HUES48 (cell line): Measurements from ENCODE around the gene CNGB1.
"Not testable (repeated sequence)": the region's sequence is repeated elsewhere in the genome, so short reads cannot be mapped to it uniquely, and the experiment has no call there.

ENCODE experiments used
- H3K27ac ChIP-seq: one replicate; pipeline ENCODE4 v1.7.0; 2013; ENCODE audit warnings: low read depth, low read length, inconsistent platforms
- H3K27me3 ChIP-seq: 2 replicates; pipeline ENCODE4 v1.6.1; 2013; ENCODE audit warnings: mild to moderate bottlenecking, low read length; ENCODE audit not compliant: control insufficient read depth, insufficient read depth
- H3K36me3 ChIP-seq: 2 replicates; pipeline ENCODE4 v1.6.1; 2013; ENCODE audit warnings: low read length; ENCODE audit not compliant: control insufficient read depth, insufficient read depth
- H3K4me1 ChIP-seq: 2 replicates; pipeline ENCODE4 v1.6.1; 2013; ENCODE audit warnings: mild to moderate bottlenecking, low read length; ENCODE audit not compliant: control insufficient read depth, insufficient read depth
- H3K4me3 ChIP-seq: 2 replicates; pipeline ENCODE4 v1.5.1; 2013; ENCODE audit warnings: mild to moderate bottlenecking, low read depth, low read length
- H3K9ac ChIP-seq: 2 replicates; pipeline ENCODE4 v1.6.1; 2013; ENCODE audit warnings: mild to moderate bottlenecking, low read depth, low read length, moderate library complexity
- H3K9me3 ChIP-seq: 2 replicates; pipeline ENCODE4 v1.6.1; 2013; ENCODE audit warnings: low read length; ENCODE audit not compliant: control insufficient read depth, insufficient read depth

CNGB1 gene

GRCh38 chr16:57986196-57986595 lies 15.3 kb upstream of the CNGB1 start:
- H3K9me3 ChIP-seq, result no peaks in the 10 kb centered on the region
- peak overlapping the region; percentile 80 for H3K4me3 ChIP-seq
- no peaks in the 10 kb centered on the region for H3K36me3 ChIP-seq
- H3K27me3 ChIP-seq, result peaks cover 31% of the 10 kb centered on the region
- 0 out of 2 replicates have a peak, but pooled peaks cover 3% of the 10 kb centered on the region for H3K4me1 ChIP-seq
- no peak overlapping the region for H3K27ac ChIP-seq
- no peak overlapping the region for H3K9ac ChIP-seq

GRCh38 chr16:57985204-57986181 lies 14.6 kb upstream of the CNGB1 start:
- Histone ChIP-seq H3K36me3 (no peaks in the 10 kb centered on the region), H3K27me3 (peaks cover 31% of the 10 kb centered on the region), H3K27ac (no peak overlapping the region), H3K9me3 (no peaks in the 10 kb centered on the region), H3K9ac (no peak overlapping the region), H3K4me1 (0 out of 2 replicates have a peak, but pooled peaks cover 3% of the 10 kb centered on the region), H3K4me3 (peak overlapping the region; percentile 80)

- H3K27me3 ChIP-seq, result peaks cover 31% of the 10 kb centered on the region
- peak overlapping the region; percentile 80 for H3K4me3 ChIP-seq
- 0 out of 2 replicates have a peak, but pooled peaks cover 3% of the 10 kb centered on the region for H3K4me1 ChIP-seq
- H3K27ac ChIP-seq, result no peak overlapping the region
- H3K9me3 ChIP-seq, result no peaks in the 10 kb centered on the region
- no peak overlapping the region; the same call in 1 of the 2 replicates for H3K9ac ChIP-seq
- no peaks in the 10 kb centered on the region for H3K36me3 ChIP-seq
These were observed 13.7 kb upstream of the CNGB1 start for GRCh38 chr16:57984443-57985203.

- H3K4me1 ChIP-seq, result 0 out of 2 replicates have a peak, but pooled peaks cover 3% of the 10 kb centered on the region
- H3K27me3 ChIP-seq, result peaks cover 31% of the 10 kb centered on the region
- no peak overlapping the region for H3K9ac ChIP-seq
- no peak overlapping the region for H3K27ac ChIP-seq
- H3K9me3 ChIP-seq, result no peaks in the 10 kb centered on the region
- no peak overlapping the region for H3K4me3 ChIP-seq
- H3K36me3 ChIP-seq, result no peaks in the 10 kb centered on the region
These were observed 11.5 kb upstream of the CNGB1 start for GRCh38 chr16:57982385-57982784.

GRCh38 chr16:57981636-57982035 lies 10.7 kb upstream of the CNGB1 start:
- Histone ChIP-seq H3K9ac (no peak overlapping the region), H3K36me3 (no peaks in the 10 kb centered on the region)

GRCh38 chr16:57979006-57979585 lies 8.2 kb upstream of the CNGB1 start:
- H3K27me3 ChIP-seq, result peaks cover 4% of the 10 kb centered on the region
- no peak overlapping the region for H3K4me3 ChIP-seq
- no peak overlapping the region for H3K27ac ChIP-seq
- H3K9me3 ChIP-seq, result no peaks in the 10 kb centered on the region
- no peak overlapping the region for H3K9ac ChIP-seq
- H3K36me3 ChIP-seq, result no peaks in the 10 kb centered on the region
- no peaks in the 10 kb centered on the region for H3K4me1 ChIP-seq

More at GRCh38 chr16:57981636-57982035, 10.7 kb upstream of the CNGB1 start:
- 0 out of 2 replicates have a peak, but pooled peaks cover 3% of the 10 kb centered on the region for H3K4me1 ChIP-seq
- H3K27ac ChIP-seq, result no peak overlapping the region
- no peak overlapping the region for H3K4me3 ChIP-seq
- H3K9me3 ChIP-seq, result no peaks in the 10 kb centered on the region
- peaks cover 25% of the 10 kb centered on the region for H3K27me3 ChIP-seq

GRCh38 chr16:57978070-57978465 lies 7.1 kb upstream of the CNGB1 start:
- not testable (repeated sequence) for H3K36me3 ChIP-seq, H3K9ac ChIP-seq, H3K27me3 ChIP-seq, H3K27ac ChIP-seq, H3K9me3 ChIP-seq, H3K4me1 ChIP-seq, H3K4me3 ChIP-seq

DNA sequence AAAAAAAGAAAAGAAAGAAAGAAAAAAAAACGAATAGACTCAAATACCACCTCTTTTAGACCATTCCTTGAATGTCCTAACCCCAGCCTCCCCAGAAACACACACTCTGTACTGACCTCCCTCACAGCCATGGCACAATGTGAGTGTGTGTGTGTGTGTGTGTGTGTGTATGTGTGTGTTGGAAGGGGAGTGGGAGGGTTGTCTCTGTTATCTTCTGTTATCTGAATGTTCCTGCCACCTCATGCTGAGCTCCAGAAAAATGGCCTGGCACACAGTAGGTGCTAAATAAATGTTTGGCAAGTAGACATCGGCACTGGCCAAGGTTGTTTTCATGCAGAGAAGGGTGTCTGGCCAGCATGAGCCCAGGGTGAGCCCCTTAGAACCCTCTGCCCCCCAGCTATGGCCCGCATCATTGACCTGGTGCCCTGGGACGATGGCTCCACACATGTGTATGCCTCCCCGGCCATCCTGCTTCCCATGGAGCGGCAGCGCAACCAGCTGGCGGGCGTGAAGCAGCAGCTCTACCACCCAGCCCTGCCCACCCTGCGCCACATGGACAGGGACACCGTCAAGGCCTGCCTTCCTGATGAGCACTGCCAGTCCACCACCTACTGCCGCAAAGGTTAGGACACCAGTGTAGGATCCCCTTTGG lies 6.6 kb upstream of the CNGB1 start:
- H3K9ac ChIP-seq, result no peak overlapping the region
- H3K27ac ChIP-seq, result no peak overlapping the region
- H3K4me1 ChIP-seq, result no peaks in the 10 kb centered on the region
- no peak overlapping the region for H3K4me3 ChIP-seq
- no peaks in the 10 kb centered on the region for H3K36me3 ChIP-seq
- H3K9me3 ChIP-seq, result no peaks in the 10 kb centered on the region
- no peaks in the 10 kb centered on the region for H3K27me3 ChIP-seq

- no peaks in the 10 kb centered on the region for H3K4me1 ChIP-seq
- no peaks in the 10 kb centered on the region for H3K9me3 ChIP-seq
- H3K9ac ChIP-seq, result no peak overlapping the region
- no peaks in the 10 kb centered on the region for H3K27me3 ChIP-seq
- H3K27ac ChIP-seq, result no peak overlapping the region
- H3K36me3 ChIP-seq, result no peaks in the 10 kb centered on the region
- H3K4me3 ChIP-seq, result no peak overlapping the region
These were observed 5.4 kb upstream of the CNGB1 start for GRCh38 chr16:57976331-57976796.

GRCh38 chr16:57972306-57972705 lies 1.4 kb upstream of the CNGB1 start:
- H3K9ac ChIP-seq, result no peak overlapping the region
- no peaks in the 10 kb centered on the region for H3K36me3 ChIP-seq

More at GRCh38 chr16:57972306-57972705, 1.4 kb upstream of the CNGB1 start:
- Histone ChIP-seq H3K9me3 (no peaks in the 10 kb centered on the region), H3K4me1 (no peaks in the 10 kb centered on the region), H3K27me3 (no peaks in the 10 kb centered on the region), H3K27ac (no peak overlapping the region), H3K4me3 (no peak overlapping the region)
